IMR-90 (cell line): ENCODE data around the gene PCSK5. TPM values are rescaled to one million over a fixed set of nuclear protein-coding genes. Genes with fewer than 3 reads are reported as not detected.

ENCODE experiments used
- ATAC-seq: fragments of 200-7000 bp; cut with Tn5 transposase; 2 replicates; pipeline ENCODE4 v1.9.1; 2020; ENCODE audit warnings: low read depth, mild to moderate bottlenecking, moderate library complexity
- BruUV-seq: library from RNA; stranded (reverse); fragments of 400-500 nt; replicated peaks from 2 replicates; lab custom pipeline; 2021; lab: Mats Ljungman, UMichigan
- CTCF ChIA-PET: fragments of 300-600 bp; formaldehyde crosslinking; extraction: SDS; loops from one replicate; lab custom pipeline; 2021; ENCODE audit warnings: antibody characterized with exemption; lab: Yijun Ruan, JAX
- POLR2A ChIA-PET: fragments of 300-600 bp; sonication (Branson Sonifier 250); formaldehyde crosslinking; loops from one replicate; lab custom pipeline; 2022; ENCODE audit warnings: antibody characterized with exemption; ENCODE audit not compliant: unreplicated experiment; lab: Charles Lee
- DNase-seq: peaks from one replicate; pipeline ENCODE4 v3.0.0; 2013
- H2AFZ ChIP-seq: replicated peaks from 2 replicates; pipeline ENCODE3; 2013; ENCODE audit warnings: low read length, mild to moderate bottlenecking; ENCODE audit not compliant: poor library complexity
- H2AK5ac ChIP-seq: 2 replicates; pipeline ENCODE4 v1.6.1; 2013; ENCODE audit warnings: low read depth, low read length, inconsistent platforms
- H2AK9ac ChIP-seq: replicated peaks from 2 replicates; pipeline ENCODE3; 2013; ENCODE audit warnings: mild to moderate bottlenecking, low read depth, low read length, moderate library complexity; ENCODE audit not compliant: poor library complexity
- H2BK120ac ChIP-seq: 2 replicates; pipeline ENCODE4 v1.6.1; 2013; ENCODE audit warnings: low read depth, low read length, inconsistent platforms
- H2BK15ac ChIP-seq: 3 replicates; pipeline ENCODE4 v1.6.1; 2013; ENCODE audit warnings: low read depth, low read length, inconsistent platforms
- H2BK20ac ChIP-seq: 2 replicates; pipeline ENCODE4 v1.6.1; 2013; ENCODE audit warnings: low read depth, mild to moderate bottlenecking, inconsistent platforms, low read length, moderate library complexity
- H2BK5ac ChIP-seq: 2 replicates; pipeline ENCODE4 v1.6.1; 2013; ENCODE audit warnings: mild to moderate bottlenecking, low read depth, low read length, inconsistent platforms; ENCODE audit not compliant: poor library complexity, severe bottlenecking
- H3K14ac ChIP-seq: replicated peaks from 2 replicates; pipeline ENCODE4 v1.6.1; 2013; ENCODE audit warnings: low read depth, low read length, inconsistent platforms
- H3K18ac ChIP-seq: 2 replicates; pipeline ENCODE4 v1.6.1; 2013; ENCODE audit warnings: low read depth, low read length, control low read depth
- H3K23ac ChIP-seq: 2 replicates; pipeline ENCODE4 v1.6.1; 2013; ENCODE audit warnings: low read depth, low read length, inconsistent platforms
- H3K27ac ChIP-seq: 2 replicates; pipeline ENCODE4 v1.5.1; 2013; ENCODE audit warnings: mild to moderate bottlenecking, control low read depth, low read length; ENCODE audit not compliant: insufficient read depth
- H3K27me3 ChIP-seq: 2 replicates; pipeline ENCODE4 v1.6.1; 2013; ENCODE audit warnings: low read length; ENCODE audit not compliant: control insufficient read depth, insufficient read depth
- H3K36me3 ChIP-seq: 2 replicates; pipeline ENCODE4 v1.6.1; 2013; ENCODE audit warnings: low read length, mixed read lengths; ENCODE audit not compliant: control insufficient read depth, insufficient read depth
- H3K4ac ChIP-seq: 2 replicates; pipeline ENCODE4 v1.6.1; 2013; ENCODE audit warnings: low read depth, low read length, inconsistent platforms
- H3K4me1 ChIP-seq: 2 replicates; pipeline ENCODE4 v1.6.1; 2013; ENCODE audit warnings: low read length, mixed read lengths; ENCODE audit not compliant: control insufficient read depth, insufficient read depth
- H3K4me2 ChIP-seq: 2 replicates; pipeline ENCODE4 v1.6.1; 2013; ENCODE audit warnings: low read depth, mild to moderate bottlenecking, control low read depth, low read length, moderate library complexity
- H3K4me3 ChIP-seq: 2 replicates; pipeline ENCODE4 v1.5.1; 2013; ENCODE audit warnings: low read depth, mild to moderate bottlenecking, control low read depth, low read length, moderate library complexity; ENCODE audit not compliant: insufficient read depth
- H3K56ac ChIP-seq: 2 replicates; pipeline ENCODE4 v1.6.1; 2013; ENCODE audit warnings: low read length, inconsistent platforms; ENCODE audit not compliant: insufficient read depth; ENCODE audit errors: extremely low read depth
- H3K79me1 ChIP-seq, 2 experiments: 2 replicates each; pipeline ENCODE4 v1.6.1; 2013; ENCODE audit warnings: low read length in 2 of 2, inconsistent platforms in 1 of 2, low read depth in 1 of 2
- H3K9ac ChIP-seq: 2 replicates; pipeline ENCODE4 v1.6.1; 2013; ENCODE audit warnings: low read depth, low read length, control low read depth
- H3K9me1 ChIP-seq: 2 replicates; pipeline ENCODE4 v1.6.1; 2013; ENCODE audit warnings: low read length, inconsistent platforms; ENCODE audit not compliant: insufficient read depth
- H3K9me3 ChIP-seq: 2 replicates; pipeline ENCODE4 v1.6.1; 2013; ENCODE audit warnings: low read length; ENCODE audit not compliant: control insufficient read depth, insufficient read depth
- H4K20me1 ChIP-seq: 2 replicates; pipeline ENCODE4 v1.6.1; 2013; ENCODE audit warnings: low read length, inconsistent platforms; ENCODE audit not compliant: insufficient read depth
- H4K5ac ChIP-seq: 2 replicates; pipeline ENCODE4 v1.6.1; 2013; ENCODE audit warnings: mild to moderate bottlenecking, low read depth, low read length, control low read depth
- H4K8ac ChIP-seq, 2 experiments: 2 replicates each; pipeline ENCODE4 v1.6.1; 2013; ENCODE audit warnings: low read depth in 2 of 2, low read length in 2 of 2, control low read depth in 1 of 2, inconsistent platforms in 1 of 2
- H4K91ac ChIP-seq: 2 replicates; pipeline ENCODE4 v1.6.1; 2013; ENCODE audit warnings: low read depth, low read length, inconsistent platforms; ENCODE audit not compliant: insufficient read depth
- BHLHE40 ChIP-seq: fragments of 150-350 bp; IDR thresholded peaks from 2 replicates; pipeline ENCODE4 v1.6.1; 2016; ENCODE audit warnings: mild to moderate bottlenecking, low read depth, low read length
- CEBPB ChIP-seq: IDR thresholded peaks from 2 replicates; pipeline ENCODE4 v1.6.1; 2012; ENCODE audit warnings: low read depth, low read length, improper control_type of control experiment
- FOS ChIP-seq: fragments of 150-350 bp; IDR thresholded peaks from 2 replicates; pipeline ENCODE4 v1.6.1; 2016; ENCODE audit warnings: low read depth, low read length
- POLR2A ChIP-seq: IDR thresholded peaks from 2 replicates; pipeline ENCODE4 v1.6.1; 2012; ENCODE audit warnings: mild to moderate bottlenecking, low read depth, low read length
- RCOR1 ChIP-seq: IDR thresholded peaks from 2 replicates; pipeline ENCODE4 v1.6.1; 2012; ENCODE audit warnings: mild to moderate bottlenecking, low read length, improper control_type of control experiment; ENCODE audit not compliant: insufficient replicate concordance
- SMC3 ChIP-seq: fragments of 150-350 bp; IDR thresholded peaks from 2 replicates; pipeline ENCODE4 v1.6.1; 2016; ENCODE audit warnings: low read depth, mild to moderate bottlenecking, antibody characterized with exemption, low read length, moderate library complexity
- WGBS, 2 experiments: methylation state at CpG; one replicate each; pipeline versions ENCODE4 v1.1.5 to v1.1.7; 2013; ENCODE audit warnings: missing lambda C conversion rate in 2 of 2; ENCODE audit not compliant: insufficient read length in 1 of 2; ENCODE audit errors: extremely low coverage in 2 of 2; 5-methylcytosine and 5-hydroxymethylcytosine counted together
- dilution Hi-C: fragments of 300-500 bp; cut with HindIII; formaldehyde crosslinking; loops from one replicate; pipeline ENCODE4 v1.14.3; 2018; ENCODE audit warnings: low sequenced_read_pairs; ENCODE audit not compliant: unreplicated experiment
- in situ Hi-C: fragments of 300-500 bp; cut with MboI; formaldehyde crosslinking; loops from 3 replicates; pipeline ENCODE4 v1.14.3; 2019; ENCODE audit warnings: low sequenced_read_pairs, inconsistent platforms, mixed read lengths
- intact Hi-C: fragments of 100-400 bp; cut with micrococcal nuclease; formaldehyde crosslinking; loops from 2 replicates; pipeline ENCODE4 v1.10.0; 2022
- polyA plus RNA-seq, 3 experiments: library from polyadenylated mRNA; depleted of rRNA; stranded (reverse); fragments of >200 nt; gene quantifications; 2 replicates each; pipeline ENCODE4 v1.2.3, GENCODE V29; 2012; ENCODE audit warnings: low replicate concordance in 1 of 3
- total RNA-seq: library from RNA; depleted of rRNA; stranded (reverse); fragments of >200 nt; gene quantifications from 2 replicates; pipeline ENCODE4 v1.2.3, GENCODE V29; 2012

PCSK5 gene
- total and polyA plus RNA-seq, 2 of the 4 experiments (the other 2 are of a cell fraction): 1.5 to 3.0 TPM

- CTCF ChIA-PET: interaction anchor here (0.6 kb wide), 1 partner anchor 56 kb away, joined by 4 read pairs; no protein-coding TSS in a partner anchor
Observed at GRCh38 chr9:76358628-76359280, 468.3 kb downstream of the PCSK5 start.

More at GRCh38 chr9:76358628-76359280, 468.3 kb downstream of the PCSK5 start:
- no peak overlapping the region for H3K4me3 ChIP-seq
- DNase-seq (no peak), ATAC-seq (no peak)
- no peaks in the 10 kb centered on the region for H4K20me1 ChIP-seq
- no peak overlapping the region for H3K27ac ChIP-seq
- H3K4me1 ChIP-seq: no peaks in the 10 kb centered on the region
- intact Hi-C loops: no loop called here
- no peak overlapping the region for H3K23ac ChIP-seq
- no peak overlapping the region for H2BK20ac ChIP-seq
- H2AFZ ChIP-seq: no peak overlapping the region
- TF ChIP-seq BHLHE40: no peak
- no peak for TF ChIP-seq CEBPB
- no peak for TF ChIP-seq RCOR1
- no peak for TF ChIP-seq POLR2A
- no peak for TF ChIP-seq FOS
- no peak for TF ChIP-seq SMC3
- H2BK120ac ChIP-seq: no peak overlapping the region
- H3K79me1 ChIP-seq: no peaks in the 10 kb centered on the region
- no peak overlapping the region for H4K5ac ChIP-seq
- H3K9me1 ChIP-seq: peaks cover 2% of the 10 kb centered on the region; the same call in 1 of the 2 replicates
- no peak overlapping the region for H4K8ac ChIP-seq
- no peaks in the 10 kb centered on the region; the same call in 1 of the 2 replicates for H3K9me3 ChIP-seq
- BruUV-seq: no TSS peak
- no peak overlapping the region for H3K18ac ChIP-seq
- no peak overlapping the region for H2BK15ac ChIP-seq
- H3K9ac ChIP-seq: no peak overlapping the region
- in situ Hi-C loops: no loop called here
- no peak overlapping the region for H2AK5ac ChIP-seq
- peaks cover 16% of the 10 kb centered on the region for H3K27me3 ChIP-seq
- H3K4ac ChIP-seq: no peak overlapping the region
- no CpG with 5 or more reads among the region's 10 CpGs for WGBS, 2 experiments
- H3K36me3 ChIP-seq: no peaks in the 10 kb centered on the region
- H3K14ac ChIP-seq: no peak overlapping the region
- H3K56ac ChIP-seq: no peak overlapping the region
- no peak overlapping the region for H2BK5ac ChIP-seq
- no peak overlapping the region for H3K4me2 ChIP-seq
- H4K91ac ChIP-seq: no peak overlapping the region
- POLR2A ChIA-PET: no interaction called here
- dilution Hi-C loops: no loop called here
- H2AK9ac ChIP-seq: no peak overlapping the region
